Measurements from ENCODE around the gene CLEC2L. TPM values are rescaled to one million over a fixed set of nuclear protein-coding genes. Genes with fewer than 3 reads are reported as not detected.
"Not testable (repeated sequence)": the region's sequence is repeated elsewhere in the genome, so short reads cannot be mapped to it uniquely, and the experiment has no call there.

The CLEC2L gene
- polyA plus RNA-seq, 1 of the 3 experiments (the other 2 are of a cell fraction) = not detected

DNA sequence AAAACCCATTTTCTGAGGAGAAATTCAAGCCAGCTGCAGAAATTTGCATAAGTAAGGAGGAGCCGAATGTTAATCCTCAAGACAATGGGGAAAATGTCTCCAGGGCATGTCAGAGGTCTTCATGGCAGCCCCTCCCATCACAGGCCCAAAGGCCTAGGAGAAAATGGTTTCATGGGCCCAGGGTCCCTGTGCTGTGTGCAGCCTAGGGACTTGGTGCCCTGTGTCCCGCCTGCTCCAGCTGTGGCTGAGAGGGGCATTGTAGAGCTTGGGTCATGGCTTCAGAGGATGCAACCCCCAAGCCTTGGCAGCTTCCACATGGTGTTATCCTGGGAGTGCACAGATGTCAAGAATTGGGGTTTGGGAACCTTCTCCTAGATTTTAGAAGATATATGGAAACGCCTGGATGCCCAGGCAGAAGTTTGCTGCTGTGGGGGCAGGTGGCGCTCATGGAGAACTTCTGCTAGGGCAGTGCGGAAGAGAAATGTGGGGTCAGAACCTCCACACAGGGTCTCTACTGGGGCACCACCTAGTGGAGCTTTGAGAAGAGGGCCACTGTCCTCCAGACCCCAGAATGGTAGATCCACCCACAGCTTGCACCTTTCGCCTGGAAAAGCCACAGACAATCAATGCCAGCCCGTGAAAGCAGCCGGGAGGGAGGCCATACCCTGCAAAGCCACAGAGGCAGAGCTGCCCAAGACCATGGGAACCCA, 30.7 kb downstream of the CLEC2L start:
- H3K27me3 ChIP-seq (ENCODE audit: insufficient read depth); H3K4me3 ChIP-seq (ENCODE audit: low read depth in 2 of 2, low read length in 1 of 2); H3K79me2 ChIP-seq (ENCODE audit: insufficient read depth); POLR2A ChIA-PET; H3K4me2 ChIP-seq; H3K9me3 ChIP-seq; H4K20me1 ChIP-seq (ENCODE audit: insufficient read depth); H3K4me1 ChIP-seq (ENCODE audit: control insufficient read depth in 1 of 2, insufficient read depth in 2 of 2, low read depth in 1 of 2, low read length in 1 of 2); H3K9me2 ChIP-seq; DNase-seq; H3K27ac ChIP-seq (ENCODE audit: low read depth in 2 of 2, low read length in 1 of 2); H3F3A ChIP-seq (replicated peaks; ENCODE audit: insufficient read depth); H3K36me3 ChIP-seq (replicated peaks in 1 of 2; ENCODE audit: control insufficient read depth in 1 of 2, insufficient read depth in 2 of 2, low read length in 1 of 2); H2AFZ ChIP-seq (ENCODE audit: low read depth); H3K9ac ChIP-seq: not testable (repeated sequence)
- CTCF ChIA-PET = interaction anchor here (0.6 to 5.7 kb wide), 4 partner anchors 54 to 527 kb away, joined by 3 to 22 read pairs (median 4); no protein-coding TSS in a partner anchor
- WGBS (ENCODE audit: low lambda C conversion rate) = 74% methylated on average over 7 of the region's 8 CpGs

- no peak overlapping the region for H3K4me3 ChIP-seq (ENCODE audit: low read depth in 2 of 2, low read length in 1 of 2)
- TF ChIP-seq SMC3 (IDR thresholded peaks at IDR 0.05; ENCODE audit: low read depth, low read length) (no peak), RXRA (IDR thresholded peaks at IDR 0.05; ENCODE audit: borderline replicate concordance, low read depth) (no peak), JUND (IDR thresholded peaks at IDR 0.05) (no peak), RAD21 (IDR thresholded peaks at IDR 0.05; ENCODE audit: low read length) (no peak), REST (IDR thresholded peaks at IDR 0.05; ENCODE audit: low read depth, low read length) (no peak), NRF1 (IDR thresholded peaks at IDR 0.05; ENCODE audit: low read depth, low read length) (no peak), FOXJ3 (CRISPR knock-in tag; IDR thresholded peaks at IDR 0.05) (no peak), POLR2AphosphoS5 (IDR thresholded peaks at IDR 0.05; ENCODE audit: low read depth, low read length) (no peak), MXI1 (IDR thresholded peaks at IDR 0.05; ENCODE audit: low read depth, low read length) (no peak), GABPA (IDR thresholded peaks at IDR 0.05; ENCODE audit: low read depth) (no peak)
- TF ChIP-seq, protein P1, sequence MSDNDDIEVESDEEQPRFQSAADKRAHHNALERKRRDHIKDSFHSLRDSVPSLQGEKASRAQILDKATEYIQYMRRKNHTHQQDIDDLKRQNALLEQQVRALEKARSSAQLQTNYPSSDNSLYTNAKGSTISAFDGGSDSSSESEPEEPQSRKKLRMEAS (IDR thresholded peaks at IDR 0.05; ENCODE audit: low read depth) = no peak
- no peak overlapping the region for H3K27ac ChIP-seq (ENCODE audit: low read depth in 2 of 2, low read length in 1 of 2)
- no peaks in the 10 kb centered on the region for H3K4me1 ChIP-seq (ENCODE audit: control insufficient read depth in 1 of 2, insufficient read depth in 2 of 2, low read depth in 1 of 2, low read length in 1 of 2)
- no peak overlapping the region for H3K9ac ChIP-seq
- no peaks in the 10 kb centered on the region for H3K79me2 ChIP-seq (ENCODE audit: insufficient read depth)
- no peaks in the 10 kb centered on the region for H3K9me2 ChIP-seq
- CTCF ChIA-PET = interaction anchor here (0.8 to 1.6 kb wide), 6 partner anchors 9 to 63 kb away, joined by 3 to 4 read pairs (median 3); no protein-coding TSS in a partner anchor
- H3K9me3 ChIP-seq = no peaks in the 10 kb centered on the region
- no peaks in the 10 kb centered on the region for H3K36me3 ChIP-seq (replicated peaks in 1 of 2; ENCODE audit: control insufficient read depth in 1 of 2, insufficient read depth in 2 of 2, low read length in 1 of 2)
- H3K4me2 ChIP-seq = no peak overlapping the region
- H4K20me1 ChIP-seq (ENCODE audit: insufficient read depth) = no peaks in the 10 kb centered on the region
- H3K27me3 ChIP-seq (ENCODE audit: insufficient read depth) = no peaks in the 10 kb centered on the region
- no peak overlapping the region for H2AFZ ChIP-seq (ENCODE audit: low read depth)
- H3F3A ChIP-seq (replicated peaks; ENCODE audit: insufficient read depth) = no peaks in the 10 kb centered on the region
- WGBS (ENCODE audit: low lambda C conversion rate) = 83% methylated on average over 8 of the region's 8 CpGs
- POLR2A ChIA-PET = interaction anchor here (0.7 kb wide), 1 partner anchor 389 kb away, joined by 3 read pairs; no protein-coding TSS in a partner anchor
- no peak for DNase-seq
These were observed 34.5 kb downstream of the CLEC2L start for GRCh38 chr7:139557857-139558581.
